ENCODE results near the gene P2RY2.

GRCh38 chr11:73233692-73234470, 15.8 kb downstream of the P2RY2 start:
- TF ChIP-seq CTCF (IDR thresholded peaks at IDR 0.05) (no peak), POLR2A (IDR thresholded peaks at IDR 0.05) (no peak)
